Measurements from ENCODE around the gene TIMP4. TPM values are rescaled to one million over a fixed set of nuclear protein-coding genes. Genes with fewer than 3 reads are reported as not detected.
A peak's percentile ranks its signal among the peaks of the same experiment; 100 is the strongest.

Gene TIMP4
- total RNA-seq, 1 experiment from 2014 or later = 0.10 TPM

DNA sequence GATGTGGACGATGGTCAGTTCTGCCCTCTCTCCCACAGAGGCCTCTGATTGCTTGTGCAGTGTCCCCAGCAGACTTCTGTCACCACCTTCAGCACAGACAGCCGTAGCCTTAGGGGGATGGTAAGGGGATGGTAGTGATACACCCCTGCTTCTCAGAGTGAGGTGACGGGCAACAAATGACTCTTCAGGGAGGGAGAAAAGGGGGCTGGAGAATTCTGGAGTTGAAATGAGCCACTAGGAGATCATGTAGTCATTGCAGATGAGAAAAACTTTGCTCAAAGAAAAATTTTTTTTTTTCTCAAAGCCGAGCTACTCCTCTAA, 29.6 kb upstream of the TIMP4 start:
- Histone ChIP-seq H3K4me3 (no peak overlapping the region), H3K9me3 (no peaks in the 10 kb centered on the region), H3K27me3 (no peaks in the 10 kb centered on the region), H3K36me3 (no peaks in the 10 kb centered on the region)
- no peak for DNase-seq

DNA sequence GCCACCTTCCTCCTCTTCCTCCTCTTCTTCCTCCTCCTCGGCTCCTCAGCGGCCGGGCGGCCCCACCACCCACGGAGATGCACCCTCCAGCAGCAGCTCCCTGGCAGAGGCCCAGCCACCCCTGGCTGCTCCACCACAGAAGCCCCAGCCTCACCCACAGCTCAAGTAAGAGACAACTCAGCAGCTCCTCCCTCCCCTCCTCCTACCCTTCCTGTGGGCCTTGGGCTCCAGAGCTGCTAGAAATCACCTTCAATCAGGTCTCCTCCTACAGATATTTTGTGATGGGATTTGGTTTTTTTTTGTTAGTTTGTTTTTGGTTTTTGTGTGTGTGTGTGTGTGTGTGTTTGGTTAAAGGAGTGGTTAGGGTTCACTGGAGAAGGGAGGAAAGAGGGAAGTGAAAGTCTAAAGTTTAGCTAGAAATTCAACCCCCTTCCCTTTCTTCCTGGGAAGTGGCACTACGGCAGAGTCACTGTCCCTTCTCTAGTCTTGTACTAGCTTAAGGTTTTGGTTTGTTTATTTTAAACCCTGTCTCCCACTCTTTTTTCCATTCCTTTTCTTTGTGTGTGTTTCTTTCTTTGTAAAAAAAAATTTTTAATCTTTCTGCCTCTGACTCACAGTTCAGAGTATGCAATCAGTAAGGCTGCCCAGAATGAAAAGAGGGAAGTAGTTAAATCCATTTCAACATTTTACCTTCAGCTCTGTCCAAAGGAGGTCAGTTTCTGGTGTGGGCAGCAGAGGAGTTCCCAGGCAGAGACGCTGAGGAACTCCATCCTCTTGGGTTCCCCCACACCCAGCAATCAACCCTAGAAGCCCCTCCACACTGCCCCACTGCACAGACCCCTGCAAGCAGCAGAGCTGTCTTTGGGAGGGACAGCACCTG, 29.0 kb upstream of the TIMP4 start:
- no peaks in the 10 kb centered on the region for H3K36me3 ChIP-seq
- DNase-seq = peak; percentile 59
- H3K4me3 ChIP-seq = no peak overlapping the region
- no peaks in the 10 kb centered on the region for H3K9me3 ChIP-seq
- H3K27me3 ChIP-seq = no peaks in the 10 kb centered on the region

DNA sequence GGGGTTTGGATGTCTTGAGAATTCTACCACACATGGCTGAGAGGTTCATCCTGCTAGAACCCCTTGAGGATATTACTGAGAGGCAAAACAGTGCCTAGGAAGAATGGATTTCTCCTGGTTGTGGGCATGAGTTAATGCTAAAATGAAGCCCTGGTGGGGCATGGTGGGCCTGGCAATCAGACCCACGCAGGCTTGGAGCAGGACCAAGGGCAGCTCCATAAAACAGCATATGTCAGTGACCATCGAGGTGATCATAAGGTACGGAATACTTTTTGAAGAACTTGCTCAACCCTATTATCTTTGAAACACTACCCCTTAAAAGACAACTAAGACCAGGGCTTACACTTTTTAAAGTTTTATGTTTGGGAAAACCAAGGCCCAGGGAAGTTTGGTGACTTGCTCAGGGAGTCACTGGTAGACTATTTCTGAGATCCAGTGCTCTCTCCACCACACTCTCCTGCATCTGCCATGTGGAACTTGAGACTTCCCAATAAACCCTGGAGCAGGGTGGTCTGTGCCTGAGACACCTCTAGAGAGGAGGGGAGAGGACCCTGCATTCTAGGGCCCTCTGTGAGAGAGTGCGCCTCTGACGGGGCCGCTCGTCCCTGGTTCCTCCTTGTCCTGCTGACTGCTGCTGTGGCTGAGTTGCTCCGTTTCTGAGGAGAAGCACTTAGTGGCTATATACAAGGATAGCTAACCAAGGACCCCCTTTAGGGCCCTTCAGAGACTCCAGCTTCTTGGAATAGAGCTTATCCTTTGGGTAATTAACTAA, 28.0 kb upstream of the TIMP4 start:
- DNase-seq = no peak
- no peak overlapping the region for H3K4me3 ChIP-seq
- H3K9me3 ChIP-seq = no peaks in the 10 kb centered on the region
- H3K36me3 ChIP-seq = no peaks in the 10 kb centered on the region
- no peaks in the 10 kb centered on the region for H3K27me3 ChIP-seq

DNA sequence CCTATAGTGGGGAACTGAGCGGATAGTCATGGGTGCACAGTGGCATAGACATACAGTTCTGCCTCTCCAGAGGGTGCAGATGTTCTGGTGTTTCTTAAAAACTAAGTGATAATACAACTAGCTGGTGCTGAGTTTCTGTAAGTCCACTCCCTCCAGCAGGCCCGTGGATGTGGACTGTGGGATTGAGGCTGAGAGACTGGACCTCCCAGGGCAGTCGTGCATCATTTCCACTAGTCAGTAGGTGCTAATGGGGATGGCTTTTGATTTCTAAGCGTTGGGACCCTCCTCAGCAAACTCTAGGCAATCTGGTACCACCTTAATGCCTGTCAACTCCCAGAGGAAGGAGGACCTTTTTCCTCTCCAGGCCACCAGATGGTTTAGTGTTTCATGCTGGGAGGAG, 27.3 kb upstream of the TIMP4 start:
- H3K27me3 ChIP-seq = no peaks in the 10 kb centered on the region
- DNase-seq = no peak
- H3K36me3 ChIP-seq = no peaks in the 10 kb centered on the region
- H3K4me3 ChIP-seq = no peak overlapping the region
- H3K9me3 ChIP-seq = no peaks in the 10 kb centered on the region

DNA sequence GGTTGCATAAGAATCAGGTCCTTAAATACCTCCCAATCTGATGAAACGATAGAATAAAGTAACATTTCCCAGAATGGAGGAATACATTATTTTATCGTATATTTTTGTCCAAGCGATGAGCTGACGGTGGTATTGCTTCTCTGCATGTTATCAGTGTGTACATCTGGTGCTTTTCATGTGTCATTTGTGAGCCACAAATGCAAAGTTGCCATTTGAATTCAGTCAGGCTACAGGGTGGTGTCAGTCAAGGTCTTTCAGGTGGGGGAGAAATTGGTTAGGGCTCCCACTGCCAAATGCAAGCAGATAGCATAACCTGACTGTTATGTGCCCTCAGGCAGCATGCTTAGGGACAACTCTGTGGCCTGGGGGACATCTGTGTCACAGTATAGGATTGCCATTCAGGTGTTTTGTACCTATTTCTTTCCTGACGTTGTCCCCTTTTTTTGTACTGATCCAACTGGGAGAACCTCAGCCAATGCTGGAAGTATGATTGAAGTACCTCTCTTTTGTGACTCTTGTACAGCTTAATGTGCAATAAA, 26.5 kb upstream of the TIMP4 start:
- Histone ChIP-seq H3K9me3 (no peaks in the 10 kb centered on the region), H3K4me3 (no peak overlapping the region), H3K27me3 (no peaks in the 10 kb centered on the region), H3K36me3 (no peaks in the 10 kb centered on the region)
- DNase-seq = no peak

DNA sequence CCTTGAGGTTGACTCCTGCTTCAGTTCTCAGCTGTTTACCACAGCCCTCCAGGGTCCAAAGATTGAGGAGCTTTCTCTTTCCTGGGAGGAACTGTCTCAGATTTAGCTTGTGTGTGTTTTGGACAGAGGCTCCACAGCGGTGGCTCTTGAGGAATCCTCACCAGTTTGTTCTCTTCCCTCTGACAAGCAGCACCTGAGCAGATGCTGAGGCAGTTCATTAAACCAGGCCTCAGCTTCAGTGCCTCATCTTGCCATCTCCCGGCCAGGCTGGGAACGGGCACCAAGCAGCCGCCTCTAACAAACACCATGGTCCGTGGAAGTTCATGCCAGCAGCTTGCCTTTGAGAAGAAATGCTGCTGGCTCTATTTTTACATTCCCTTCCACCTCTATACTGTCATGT, 25.8 kb upstream of the TIMP4 start:
- Histone ChIP-seq H3K4me3 (no peak overlapping the region), H3K27me3 (no peaks in the 10 kb centered on the region), H3K9me3 (no peaks in the 10 kb centered on the region), H3K36me3 (no peaks in the 10 kb centered on the region)
- no peak for DNase-seq

DNA sequence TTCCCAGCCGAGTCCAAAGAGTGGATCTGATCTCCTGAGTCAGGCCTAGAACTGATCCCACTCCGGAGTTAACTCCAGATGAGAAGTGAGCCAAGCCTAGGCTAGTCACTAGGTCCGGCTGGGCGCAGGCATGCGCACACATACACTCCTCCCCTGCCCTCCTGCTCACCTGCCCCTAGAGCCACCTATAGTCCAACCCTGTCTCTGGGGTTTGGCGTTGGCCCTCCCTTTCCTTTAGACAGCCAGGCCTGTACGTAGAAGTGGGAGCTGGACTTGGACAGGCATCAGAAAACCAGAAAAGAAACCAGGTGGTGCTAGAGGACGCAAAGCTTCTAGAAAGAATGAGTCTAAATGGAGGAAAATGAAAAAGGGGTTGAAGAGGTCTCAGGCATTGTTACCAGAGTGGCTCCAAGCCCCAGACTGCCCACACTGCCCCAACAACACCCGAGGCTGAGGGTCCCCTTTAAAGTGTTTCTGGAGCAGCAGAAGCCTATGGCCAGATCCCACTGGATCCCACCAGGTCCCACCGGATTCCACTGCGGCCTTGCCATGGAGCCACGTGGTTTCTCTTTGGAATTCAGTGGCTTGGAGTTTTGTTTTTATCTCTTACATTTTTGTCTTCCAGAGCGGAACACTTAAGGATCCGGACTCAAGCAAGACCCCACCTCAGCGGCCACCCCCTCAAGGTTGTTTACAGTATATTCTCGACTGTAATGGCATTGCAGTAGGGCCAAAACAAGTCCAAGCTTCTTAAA, 24.2 kb upstream of the TIMP4 start:
- Histone ChIP-seq H3K27me3 (no peaks in the 10 kb centered on the region), H3K36me3 (no peaks in the 10 kb centered on the region), H3K4me3 (no peak overlapping the region), H3K9me3 (no peaks in the 10 kb centered on the region)
- no peak for DNase-seq

DNA sequence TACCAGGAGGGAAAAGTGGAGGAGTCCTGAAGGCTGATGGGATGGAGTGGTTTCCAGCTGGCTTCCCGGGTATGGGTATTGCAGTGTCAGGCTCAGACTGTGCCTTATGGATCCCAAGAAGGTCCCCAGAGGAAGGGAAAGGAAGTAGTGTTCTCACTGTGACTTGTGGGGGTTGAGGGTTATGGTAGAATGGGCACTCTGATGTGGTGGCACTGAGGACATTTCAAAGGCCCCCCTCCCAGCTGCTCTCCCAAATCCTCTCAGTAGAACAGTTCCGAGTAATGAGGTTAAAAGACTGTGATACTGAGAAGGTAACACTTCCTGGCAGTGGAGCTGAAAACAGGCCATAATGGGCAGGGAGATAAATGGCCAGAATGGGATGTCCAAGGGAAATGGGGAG, 23.1 kb upstream of the TIMP4 start:
- Histone ChIP-seq H3K27me3 (no peaks in the 10 kb centered on the region), H3K36me3 (no peaks in the 10 kb centered on the region), H3K4me3 (no peak overlapping the region), H3K9me3 (no peaks in the 10 kb centered on the region)
- no peak for DNase-seq

DNA sequence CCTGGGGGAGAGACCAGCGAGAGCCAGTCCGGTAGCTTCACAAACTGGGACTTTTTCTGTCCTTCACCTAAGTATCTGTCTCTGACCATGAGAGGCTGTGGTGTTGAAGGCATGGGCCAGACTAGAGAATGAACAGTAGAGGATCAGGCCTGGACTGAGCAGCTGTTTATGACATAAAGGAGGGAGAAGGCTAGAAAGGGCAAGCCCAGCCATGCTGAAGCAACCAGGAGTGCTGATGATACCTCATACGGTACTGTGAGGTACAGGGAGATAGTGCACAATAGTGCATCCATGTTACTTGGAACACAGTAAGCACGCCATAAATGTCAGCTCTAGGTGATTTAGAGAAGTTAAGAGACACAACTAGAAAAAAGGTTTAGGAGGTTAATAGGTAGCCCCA, 22.6 kb upstream of the TIMP4 start:
- Histone ChIP-seq H3K9me3 (no peaks in the 10 kb centered on the region), H3K4me3 (no peak overlapping the region), H3K27me3 (no peaks in the 10 kb centered on the region), H3K36me3 (no peaks in the 10 kb centered on the region)
- DNase-seq = no peak

DNA sequence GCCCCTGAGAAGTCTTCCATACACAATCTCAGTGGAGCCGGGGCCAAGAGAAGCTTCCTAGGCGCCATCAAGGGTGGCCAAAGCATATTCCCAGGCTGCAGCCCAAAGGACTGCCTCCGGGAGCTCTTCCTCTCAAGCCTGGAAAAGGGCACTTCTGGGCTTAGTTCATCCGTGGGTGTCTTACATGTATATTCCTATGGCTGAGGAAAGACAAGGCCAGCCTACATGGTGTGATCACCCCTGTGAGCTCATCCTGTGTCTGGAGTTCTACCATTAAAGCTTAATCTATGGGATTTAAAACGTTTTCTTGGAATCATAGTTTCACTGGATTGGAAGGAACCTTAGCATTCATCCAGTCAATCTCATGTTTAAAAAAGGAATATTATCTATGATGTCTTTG, 21.9 kb upstream of the TIMP4 start:
- no peak overlapping the region for H3K4me3 ChIP-seq
- H3K27me3 ChIP-seq = no peaks in the 10 kb centered on the region
- H3K9me3 ChIP-seq = no peaks in the 10 kb centered on the region
- DNase-seq = no peak
- no peaks in the 10 kb centered on the region for H3K36me3 ChIP-seq

DNA sequence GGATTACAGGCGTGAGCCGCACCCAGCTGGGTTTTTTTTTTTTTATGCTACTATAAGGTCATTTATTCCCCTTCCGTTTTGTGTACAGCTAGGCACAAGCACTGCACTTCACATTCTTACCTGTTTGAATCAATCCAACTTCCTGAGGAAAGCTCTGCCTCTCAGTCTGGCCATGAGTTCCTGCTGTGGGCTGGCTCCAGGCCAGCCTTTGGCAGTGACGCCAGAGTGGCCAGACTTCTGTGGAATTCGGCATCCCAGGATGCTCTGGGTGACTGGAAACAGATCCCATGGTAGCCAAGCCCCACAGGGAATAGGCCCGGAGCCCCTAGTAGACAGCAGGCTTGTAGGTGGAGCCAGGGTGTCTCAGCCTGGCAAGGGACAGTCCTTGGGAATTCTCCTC, 21.5 kb upstream of the TIMP4 start:
- Histone ChIP-seq H3K27me3 (no peaks in the 10 kb centered on the region), H3K36me3 (no peaks in the 10 kb centered on the region), H3K9me3 (no peaks in the 10 kb centered on the region), H3K4me3 (no peak overlapping the region)
- DNase-seq = peak; percentile 35

DNA sequence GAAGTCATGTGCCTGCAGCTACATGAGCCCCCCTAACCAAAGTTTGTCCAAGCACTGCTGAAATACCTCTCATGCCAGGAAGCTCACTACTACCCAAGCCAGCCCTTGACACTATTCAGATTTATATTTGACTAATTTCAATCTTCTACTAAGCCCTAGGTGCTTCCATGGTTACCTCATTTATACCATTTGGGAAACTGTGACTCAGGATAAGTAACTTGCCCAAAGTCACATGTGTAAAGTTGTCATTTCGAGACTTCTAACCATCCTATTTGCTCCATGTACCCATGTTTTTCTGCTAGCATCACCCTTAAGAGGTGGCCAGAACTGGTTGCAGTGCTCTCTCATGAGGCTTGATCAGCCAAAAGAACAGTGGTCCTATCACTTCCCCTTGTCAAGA, 20.7 kb upstream of the TIMP4 start:
- no peaks in the 10 kb centered on the region for H3K36me3 ChIP-seq
- DNase-seq = no peak
- H3K4me3 ChIP-seq = no peak overlapping the region
- no peaks in the 10 kb centered on the region for H3K9me3 ChIP-seq
- no peaks in the 10 kb centered on the region for H3K27me3 ChIP-seq

DNA sequence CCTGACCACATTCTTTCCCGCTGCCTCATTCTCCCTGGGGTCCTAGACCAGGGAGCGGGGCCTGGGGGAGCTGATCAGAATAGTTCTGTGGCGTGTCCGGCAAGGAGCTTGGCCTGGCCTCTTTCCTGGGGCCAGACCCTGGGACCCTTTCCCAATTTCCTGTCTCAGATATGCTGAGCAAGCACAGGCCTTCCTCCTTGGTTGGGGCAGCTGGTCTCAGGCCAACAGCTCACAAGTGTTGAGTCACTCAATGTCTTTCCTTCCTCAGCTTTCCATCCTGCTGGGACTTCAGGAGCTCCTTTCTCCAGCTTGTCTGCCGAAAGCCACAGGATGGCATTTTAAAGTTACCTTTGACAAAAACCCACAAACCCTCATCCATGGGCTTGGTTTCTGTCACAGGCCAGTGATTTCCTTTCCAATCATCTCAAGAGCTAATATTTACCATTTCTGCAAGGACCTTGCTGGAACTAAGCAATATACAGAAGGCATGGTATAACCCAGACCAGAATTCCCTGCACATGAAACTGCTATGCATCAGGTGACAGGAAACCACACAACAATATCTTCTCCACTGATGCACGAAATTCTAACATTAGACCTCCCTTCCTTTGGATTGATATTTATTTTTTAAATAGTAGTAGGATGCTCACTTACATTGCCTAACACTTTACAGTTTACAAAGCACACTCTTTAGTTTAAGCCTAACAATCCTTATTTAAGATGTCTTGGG, 19.5 kb upstream of the TIMP4 start:
- H3K9me3 ChIP-seq = no peaks in the 10 kb centered on the region
- peak; percentile 53 for DNase-seq
- H3K36me3 ChIP-seq = no peaks in the 10 kb centered on the region
- H3K4me3 ChIP-seq = no peak overlapping the region
- H3K27me3 ChIP-seq = no peaks in the 10 kb centered on the region

DNA sequence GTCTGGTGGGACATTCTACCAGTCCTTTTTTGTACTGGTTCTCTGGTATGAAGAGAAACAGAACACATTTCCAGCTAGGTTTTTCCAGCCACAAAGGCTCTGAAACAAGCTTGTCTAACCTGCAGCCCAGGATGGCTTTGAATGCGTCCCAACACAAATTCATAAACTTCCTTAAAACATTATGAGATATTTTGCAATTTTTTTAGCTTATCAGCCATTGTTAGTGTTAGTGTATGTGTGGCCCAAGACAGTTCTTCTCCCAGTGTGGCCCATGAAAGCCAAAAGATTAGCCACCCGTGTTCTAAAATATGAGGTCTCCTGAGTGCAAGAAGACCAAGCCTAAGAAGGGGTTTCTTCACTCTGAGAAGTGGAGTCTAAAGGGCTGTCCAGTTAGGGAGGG, 18.4 kb upstream of the TIMP4 start:
- Histone ChIP-seq H3K27me3 (no peaks in the 10 kb centered on the region), H3K4me3 (no peak overlapping the region), H3K9me3 (no peaks in the 10 kb centered on the region), H3K36me3 (no peaks in the 10 kb centered on the region)
- no peak for DNase-seq

DNA sequence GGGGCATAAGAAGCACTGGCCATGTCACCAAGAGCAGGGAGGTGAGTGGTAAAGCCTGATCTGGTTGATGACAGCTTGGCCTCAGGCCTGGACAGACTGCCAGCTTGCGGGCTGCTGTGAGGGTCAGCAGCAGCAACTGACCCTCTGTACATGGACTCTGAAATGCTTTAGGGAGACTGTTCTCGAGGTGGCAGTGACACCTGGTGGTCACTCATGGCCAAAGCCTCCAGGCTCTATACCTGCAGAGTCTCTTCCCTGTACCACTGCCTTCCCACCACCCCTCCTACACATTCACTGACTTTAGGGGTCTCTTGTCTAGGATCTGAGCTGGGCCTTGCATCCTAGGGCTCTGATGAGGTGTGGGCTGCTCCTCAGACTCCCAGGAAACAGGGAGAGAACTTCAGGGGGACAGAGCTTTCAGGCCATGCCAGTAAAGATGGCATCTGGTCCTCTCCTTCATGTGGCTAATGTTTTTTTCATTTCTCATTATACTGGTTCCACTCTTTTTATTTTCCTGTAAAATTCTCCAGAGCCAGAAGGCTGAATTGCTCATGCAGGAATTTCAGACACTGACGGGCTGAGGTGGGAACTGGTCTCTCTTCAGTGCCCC, 17.2 kb upstream of the TIMP4 start:
- Histone ChIP-seq H3K27me3 (no peaks in the 10 kb centered on the region), H3K4me3 (no peak overlapping the region), H3K9me3 (0 out of 2 replicates have a peak, but pooled peaks cover 2% of the 10 kb centered on the region), H3K36me3 (no peaks in the 10 kb centered on the region)
- DNase-seq = peak; percentile 23

DNA sequence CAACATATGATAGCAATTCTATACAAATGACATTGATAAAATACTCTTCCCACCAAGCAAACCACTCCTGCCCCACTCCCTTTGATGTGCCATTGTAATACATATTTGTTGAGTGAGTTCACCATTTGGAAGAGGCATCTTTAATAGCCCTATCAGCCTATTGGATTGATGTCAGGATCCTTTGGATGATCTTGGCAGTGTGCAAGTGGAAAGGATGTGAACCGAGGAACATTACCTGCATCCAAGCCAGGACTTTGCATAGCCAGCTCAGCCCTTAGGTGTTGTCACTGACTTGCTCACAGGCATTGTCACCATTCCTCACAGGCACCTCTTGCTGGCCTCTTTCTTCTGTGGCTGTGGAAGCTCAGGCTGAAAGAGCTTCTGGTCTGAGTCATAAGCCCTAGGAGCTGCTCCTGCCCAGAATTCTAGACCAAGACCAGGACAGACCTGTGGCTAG, 16.5 kb upstream of the TIMP4 start:
- H3K9me3 ChIP-seq = 0 out of 2 replicates have a peak, but pooled peaks cover 2% of the 10 kb centered on the region
- H3K4me3 ChIP-seq = no peak overlapping the region
- H3K27me3 ChIP-seq = no peaks in the 10 kb centered on the region
- no peaks in the 10 kb centered on the region for H3K36me3 ChIP-seq
- DNase-seq = peak; percentile 29

Measured in MG63 (cell line).